Thoracic aorta endothelial cell (primary cell): Measurements from ENCODE around the gene CAPN7. TPM values are rescaled to one million over a fixed set of nuclear protein-coding genes. Genes with fewer than 3 reads are reported as not detected.

Experiments used
- total RNA-seq: library from RNA; depleted of rRNA; stranded (reverse); fragments of >200 nt; gene quantifications from 2 replicates; pipeline ENCODE4 v1.2.3, GENCODE V29; 2012

Gene CAPN7
- total RNA-seq: 41.2 and 52.9 TPM in 2 replicates

DNA sequence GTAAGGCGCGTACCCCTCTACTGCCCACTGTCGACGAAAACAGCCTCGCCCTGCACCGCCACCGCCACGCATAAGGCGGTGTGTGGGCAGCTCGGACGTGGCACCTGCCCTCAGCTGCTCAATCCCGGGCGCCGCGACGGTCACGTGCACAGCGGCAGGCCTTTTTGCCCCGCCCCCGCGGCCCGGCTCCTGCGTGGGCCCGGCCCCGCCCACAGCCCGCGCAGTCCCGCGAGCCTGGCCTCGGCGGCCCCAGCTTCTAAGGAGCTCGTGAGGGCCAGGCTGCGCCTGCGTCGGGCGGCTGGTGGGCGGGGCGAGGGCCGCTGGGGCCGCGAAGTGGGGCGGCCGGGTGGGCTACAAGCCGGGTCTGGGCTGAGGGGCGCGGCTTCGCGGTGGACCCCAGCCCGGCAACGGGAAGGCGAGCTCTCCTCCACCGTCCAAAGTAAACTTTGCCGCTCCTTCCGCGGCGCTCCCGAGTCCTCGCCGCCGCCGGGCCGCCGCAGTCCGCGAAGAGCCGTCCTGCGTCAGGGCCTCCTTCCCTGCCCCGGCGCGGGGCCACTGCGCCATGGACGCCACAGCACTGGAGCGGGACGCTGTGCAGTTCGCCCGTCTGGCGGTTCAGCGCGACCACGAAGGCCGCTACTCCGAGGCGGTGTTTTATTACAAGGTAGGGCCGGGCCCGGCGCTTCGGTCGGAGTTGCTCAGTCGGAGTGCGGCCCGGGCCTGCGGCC lies at the start of gene CAPN7:
CAPN7 (plus strand) TSS at position 313 of the 728 bp plus-strand sequence; CDS start at position 563, 250 bp downstream.

Other genes starting within 250 kb of the CAPN7 start
- 21.9 and 26.7 TPM in 2 replicates for gene MRPS25, start 140.9 kb upstream of the CAPN7 start, total RNA-seq
- gene RBSN, start 107.1 kb upstream of the CAPN7 start, total RNA-seq: 24.5 and 26.1 TPM in 2 replicates
- gene SH3BP5, start 126.3 kb downstream of the CAPN7 start, total RNA-seq: 88.2 and 112 TPM in 2 replicates
- 27.5 and 38.2 TPM in 2 replicates for gene METTL6, start 221.3 kb downstream of the CAPN7 start, total RNA-seq
- gene EAF1, start 221.4 kb downstream of the CAPN7 start, total RNA-seq: 30.2 and 35.6 TPM in 2 replicates